ENCODE data around the gene ANKMY1.

ANKMY1 gene

GRCh38 chr2:240478346-240479110, 79.3 kb downstream of the ANKMY1 start:
- in situ Hi-C loops (cut with HindIII; ENCODE audit: low sequenced_read_pairs), result no loop called here

- in situ Hi-C loops (cut with HindIII; ENCODE audit: low sequenced_read_pairs), result no loop called here
These were observed 79.9 kb downstream of the ANKMY1 start for GRCh38 chr2:240477916-240478315.

- in situ Hi-C loops (cut with HindIII; ENCODE audit: low sequenced_read_pairs), result no loop called here
These were observed 84.6 kb downstream of the ANKMY1 start for GRCh38 chr2:240473211-240473610.

GRCh38 chr2:240472078-240472790, 85.6 kb downstream of the ANKMY1 start:
- in situ Hi-C loops (cut with HindIII; ENCODE audit: low sequenced_read_pairs), result no loop called here

- in situ Hi-C loops (cut with HindIII; ENCODE audit: low sequenced_read_pairs), result no loop called here
These were observed 88.0 kb downstream of the ANKMY1 start for GRCh38 chr2:240469740-240470139.

GRCh38 chr2:240469239-240469636, 88.5 kb downstream of the ANKMY1 start:
- in situ Hi-C loops (cut with HindIII; ENCODE audit: low sequenced_read_pairs), result no loop called here

GRCh38 chr2:240468303-240469238, 89.2 kb downstream of the ANKMY1 start:
- in situ Hi-C loops (cut with HindIII; ENCODE audit: low sequenced_read_pairs), result no loop called here

- in situ Hi-C loops (cut with HindIII; ENCODE audit: low sequenced_read_pairs), result no loop called here
These were observed 90.0 kb downstream of the ANKMY1 start for GRCh38 chr2:240467659-240468302.

GRCh38 chr2:240467149-240467642, 90.6 kb downstream of the ANKMY1 start:
- in situ Hi-C loops (cut with HindIII; ENCODE audit: low sequenced_read_pairs), result no loop called here

- in situ Hi-C loops (cut with HindIII; ENCODE audit: low sequenced_read_pairs), result no loop called here
These were observed 91.1 kb downstream of the ANKMY1 start for GRCh38 chr2:240466579-240467148.

- in situ Hi-C loops (cut with HindIII; ENCODE audit: low sequenced_read_pairs), result no loop called here
These were observed 91.8 kb downstream of the ANKMY1 start for GRCh38 chr2:240465765-240466578.

- in situ Hi-C loops (cut with HindIII; ENCODE audit: low sequenced_read_pairs), result no loop called here
These were observed 92.5 kb downstream of the ANKMY1 start for GRCh38 chr2:240465268-240465764.

GRCh38 chr2:240464514-240465241, 93.1 kb downstream of the ANKMY1 start:
- in situ Hi-C loops (cut with HindIII; ENCODE audit: low sequenced_read_pairs), result no loop called here

GRCh38 chr2:240463866-240464481, 93.8 kb downstream of the ANKMY1 start:
- in situ Hi-C loops (cut with HindIII; ENCODE audit: low sequenced_read_pairs), result no loop called here

- in situ Hi-C loops (cut with HindIII; ENCODE audit: low sequenced_read_pairs), result no loop called here
These were observed 94.4 kb downstream of the ANKMY1 start for GRCh38 chr2:240463274-240463865.

- in situ Hi-C loops (cut with HindIII; ENCODE audit: low sequenced_read_pairs), result no loop called here
These were observed 95.0 kb downstream of the ANKMY1 start for GRCh38 chr2:240462707-240463273.

GRCh38 chr2:240462073-240462706, 95.6 kb downstream of the ANKMY1 start:
- in situ Hi-C loops (cut with HindIII; ENCODE audit: low sequenced_read_pairs), result no loop called here
